Neural progenitor cell (in vitro differentiated cells): ENCODE results near the gene RAD51B.

ENCODE experiments used
- CTCF ChIP-seq: fragments of 200-600 bp; sonication (generic); IDR thresholded peaks from 2 replicates; pipeline ENCODE4 v1.5.1; 2017; ENCODE audit warnings: antibody characterized with exemption, mild to moderate bottlenecking
- EZH2 ChIP-seq: fragments of 200-600 bp; sonication (generic); IDR thresholded peaks from 2 replicates; pipeline ENCODE4 v1.6.1; 2017; ENCODE audit warnings: antibody characterized with exemption, mild to moderate bottlenecking, moderate library complexity

GRCh38 chr14:68451696-68452373, 632.3 kb downstream of the RAD51B start:
- TF ChIP-seq CTCF, result no peak
- TF ChIP-seq EZH2, result no peak
